Right lobe of liver (tissue), 6 donors: ENCODE measurements around the gene TBX1. TPM values are rescaled to one million over a fixed set of nuclear protein-coding genes. Genes with fewer than 3 reads are reported as not detected.

ENCODE experiments used
- ATAC-seq, 4 donors: fragments of 200-7000 bp; cut with Tn5 transposase; one replicate each; pipeline ENCODE4 v1.9.1; 2020; ENCODE audit warnings: mild to moderate bottlenecking in 4 of 4, moderate library complexity in 4 of 4
- DNase-seq, 3 donors: peaks; one replicate each; pipeline ENCODE4 v3.0.0-alpha.2; 2020
- H3K27ac ChIP-seq, 3 donors: fragments of 200-600 bp; one replicate each; pipeline ENCODE4 v1.8.0; 2022
- H3K27me3 ChIP-seq, 2 donors: fragments of 200-600 bp; one replicate each; pipeline ENCODE4 v1.8.0; 2022
- H3K36me3 ChIP-seq, 4 donors: fragments of 200-600 bp; sonication (generic) in 1 of 4; one replicate each; pipeline versions ENCODE4 v1.5.1 to v1.8.0; 2017 to 2022; ENCODE audit warnings: control low read depth in 1 of 4
- H3K4me1 ChIP-seq, 4 donors: fragments of 200-600 bp; sonication (generic) in 1 of 4; one replicate each; pipeline versions ENCODE4 v1.5.1 to v1.8.0; 2017 to 2022; ENCODE audit warnings: control low read depth in 1 of 4
- H3K4me3 ChIP-seq, 3 donors: fragments of 200-600 bp; one replicate each; pipeline ENCODE4 v1.8.0; 2022
- H3K9me3 ChIP-seq, 4 donors: fragments of 200-600 bp; sonication (generic) in 1 of 4; one replicate each; pipeline versions ENCODE4 v1.5.1 to v1.8.0; 2017 to 2022; ENCODE audit warnings: control low read depth in 1 of 4
- POLR2A ChIP-seq: fragments of 450-650 bp; IDR thresholded peaks from one replicate; pipeline ENCODE4 v1.6.1; 2017; ENCODE audit warnings: antibody characterized with exemption, mild to moderate bottlenecking
- WGBS: methylation state at CpG from one replicate; pipeline ENCODE4 v1.1.6; 2018; ENCODE audit warnings: low coverage, low lambda C conversion rate; ENCODE audit not compliant: insufficient coverage; ENCODE audit errors: missing lambda C conversion rate; 5-methylcytosine and 5-hydroxymethylcytosine counted together
- intact Hi-C, 2 donors: fragments of 100-400 bp; cut with DNase I; formaldehyde crosslinking; loops; one replicate each; pipeline versions ENCODE4 v1.11.2 to v1.14.1; 2022
- total RNA-seq, 6 experiments: library from RNA; depleted of rRNA in 2 of 6; stranded (reverse); fragments of >200 nt in 2 of 6; fragmentation: NEBNext Ultra II Directional in 3 of 6; extraction: Animal tissue kit (Norgen Biotek cat#: 25700) in 3 of 6; gene quantifications; one replicate each; pipeline versions ENCODE4 v1.1.0 to v1.2.4, GENCODE V29; 2016 to 2023
- TF ChIP-seq, protein P1 (sequence below), 4 donors: fragments of 200-600 bp in 3 of 4; fragments of 450-650 bp in 1 of 4; IDR thresholded peaks; one replicate each; pipeline versions ENCODE4 v1.5.1 to v1.8.0; 2016 to 2022; ENCODE audit warnings: antibody characterized with exemption in 4 of 4, mild to moderate bottlenecking in 2 of 4
- donor health status: DM: no; HTN: yes; CAD: no.
- donor health status: DM: no; HTN: no; CAD: no.
- donor health status: DM: no; HTN: no; CAD: no.
- donor health status: DM: no; HTN: yes; CAD: no.
- donor health status: DM: no; HTN: yes; CAD: no.

Gene TBX1
- total RNA-seq, 6 experiments from 2014 or later: 0.24 to 0.37 (median 0.30) TPM; not detected in 2

DNA sequence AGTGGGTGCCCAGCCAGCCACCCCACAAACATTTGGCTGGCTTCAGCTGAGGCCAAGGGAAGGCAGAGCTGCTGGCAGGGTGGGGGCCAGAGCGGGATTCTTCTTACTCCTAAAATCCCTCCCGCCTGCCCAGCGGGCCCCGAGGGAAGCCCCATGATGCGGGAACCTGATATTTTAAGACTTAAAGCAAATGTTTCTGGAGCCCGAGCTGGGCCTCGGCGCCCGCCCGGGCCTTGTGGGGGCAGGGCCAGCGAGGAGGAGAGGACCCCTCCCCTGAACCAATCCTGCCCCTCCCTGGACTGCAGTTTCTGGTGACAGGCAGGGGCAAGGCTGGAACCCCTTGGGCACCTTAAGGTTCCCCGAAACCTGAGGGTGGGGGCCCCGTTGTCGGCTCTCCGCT is 20.0 kb upstream of the TBX1 start:
- no peaks in the 10 kb centered on the region for H3K36me3 ChIP-seq
- no peaks in the 10 kb centered on the region for H3K4me1 ChIP-seq
- no peaks in the 10 kb centered on the region for H3K27me3 ChIP-seq
- no peak overlapping the region for H3K4me3 ChIP-seq
- intact Hi-C loops: no loop called here
- TF ChIP-seq POLR2A: no peak
- TF ChIP-seq, protein P1, sequence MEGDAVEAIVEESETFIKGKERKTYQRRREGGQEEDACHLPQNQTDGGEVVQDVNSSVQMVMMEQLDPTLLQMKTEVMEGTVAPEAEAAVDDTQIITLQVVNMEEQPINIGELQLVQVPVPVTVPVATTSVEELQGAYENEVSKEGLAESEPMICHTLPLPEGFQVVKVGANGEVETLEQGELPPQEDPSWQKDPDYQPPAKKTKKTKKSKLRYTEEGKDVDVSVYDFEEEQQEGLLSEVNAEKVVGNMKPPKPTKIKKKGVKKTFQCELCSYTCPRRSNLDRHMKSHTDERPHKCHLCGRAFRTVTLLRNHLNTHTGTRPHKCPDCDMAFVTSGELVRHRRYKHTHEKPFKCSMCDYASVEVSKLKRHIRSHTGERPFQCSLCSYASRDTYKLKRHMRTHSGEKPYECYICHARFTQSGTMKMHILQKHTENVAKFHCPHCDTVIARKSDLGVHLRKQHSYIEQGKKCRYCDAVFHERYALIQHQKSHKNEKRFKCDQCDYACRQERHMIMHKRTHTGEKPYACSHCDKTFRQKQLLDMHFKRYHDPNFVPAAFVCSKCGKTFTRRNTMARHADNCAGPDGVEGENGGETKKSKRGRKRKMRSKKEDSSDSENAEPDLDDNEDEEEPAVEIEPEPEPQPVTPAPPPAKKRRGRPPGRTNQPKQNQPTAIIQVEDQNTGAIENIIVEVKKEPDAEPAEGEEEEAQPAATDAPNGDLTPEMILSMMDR (IDR thresholded peaks at IDR 0.05): no peak
- ATAC-seq (no peak), DNase-seq (no peak)
- no CpG with 5 or more reads among the region's 15 CpGs for WGBS
- no peaks in the 10 kb centered on the region for H3K9me3 ChIP-seq
- H3K27ac ChIP-seq: no peak overlapping the region

GRCh38 chr22:19741053-19741452 is 19.5 kb upstream of the TBX1 start:
- no peak for ATAC-seq
- no peaks in the 10 kb centered on the region for H3K27me3 ChIP-seq
- no peak overlapping the region for H3K27ac ChIP-seq
- no peaks in the 10 kb centered on the region for H3K4me1 ChIP-seq
- DNase-seq: no peak
- intact Hi-C loops: no loop called here
- H3K4me3 ChIP-seq: no peak overlapping the region
- TF ChIP-seq, protein P1 (IDR thresholded peaks at IDR 0.05): no peak
- no peak for TF ChIP-seq POLR2A
- H3K36me3 ChIP-seq: no peaks in the 10 kb centered on the region
- WGBS: 83% methylated on average over 2 of the region's 7 CpGs
- no peaks in the 10 kb centered on the region for H3K9me3 ChIP-seq

- H3K4me1 ChIP-seq: no peaks in the 10 kb centered on the region
- no peak for ATAC-seq
- no peaks in the 10 kb centered on the region for H3K27me3 ChIP-seq
- no peak for DNase-seq
- no peak overlapping the region for H3K27ac ChIP-seq
- intact Hi-C loops: no loop called here
- TF ChIP-seq, protein P1 (IDR thresholded peaks at IDR 0.05): no peak
- TF ChIP-seq POLR2A: no peak
- H3K4me3 ChIP-seq: no peak overlapping the region
- H3K36me3 ChIP-seq: no peaks in the 10 kb centered on the region
- no peaks in the 10 kb centered on the region for H3K9me3 ChIP-seq
- 58% methylated on average over 4 of the region's 21 CpGs for WGBS
These were observed 18.2 kb upstream of the TBX1 start for GRCh38 chr22:19742160-19743066.

DNA sequence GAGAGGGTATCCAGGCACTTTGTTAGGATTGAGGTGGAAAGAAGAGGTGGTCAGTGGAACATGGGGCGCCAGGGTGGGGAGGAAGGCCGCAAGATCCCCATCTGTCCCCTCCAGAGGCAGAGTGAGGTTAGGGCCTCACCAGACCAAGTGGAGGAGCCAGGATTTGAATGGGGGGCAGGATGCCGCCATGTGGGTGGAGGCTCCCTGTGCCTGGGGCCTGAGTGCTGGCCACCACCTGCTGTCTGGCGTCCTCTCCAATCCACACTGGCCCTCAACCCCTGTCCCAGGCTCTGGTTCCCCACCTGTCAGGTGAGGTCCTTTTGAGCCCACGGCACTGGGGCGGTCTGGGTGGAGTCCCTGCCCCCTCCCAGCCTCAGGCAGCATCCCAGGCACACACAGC is 17.5 kb upstream of the TBX1 start:
- Histone ChIP-seq H3K4me3 (no peak overlapping the region), H3K36me3 (no peaks in the 10 kb centered on the region), H3K9me3 (no peaks in the 10 kb centered on the region), H3K4me1 (no peaks in the 10 kb centered on the region), H3K27ac (no peak overlapping the region), H3K27me3 (no peaks in the 10 kb centered on the region)
- no peak for TF ChIP-seq POLR2A
- TF ChIP-seq, protein P1 (IDR thresholded peaks at IDR 0.05): no peak
- intact Hi-C loops: no loop called here
- DNase-seq (no peak), ATAC-seq (no peak)
- WGBS: 83% methylated on average over 2 of the region's 6 CpGs
